NCI-H446 (cell line): ENCODE data around the gene MED29.

Experiments
- DNase-seq, 2 experiments: peaks; one replicate each; lab custom pipeline; 2025; lab: John Stamatoyannopoulos, UW

MED29 gene

DNA sequence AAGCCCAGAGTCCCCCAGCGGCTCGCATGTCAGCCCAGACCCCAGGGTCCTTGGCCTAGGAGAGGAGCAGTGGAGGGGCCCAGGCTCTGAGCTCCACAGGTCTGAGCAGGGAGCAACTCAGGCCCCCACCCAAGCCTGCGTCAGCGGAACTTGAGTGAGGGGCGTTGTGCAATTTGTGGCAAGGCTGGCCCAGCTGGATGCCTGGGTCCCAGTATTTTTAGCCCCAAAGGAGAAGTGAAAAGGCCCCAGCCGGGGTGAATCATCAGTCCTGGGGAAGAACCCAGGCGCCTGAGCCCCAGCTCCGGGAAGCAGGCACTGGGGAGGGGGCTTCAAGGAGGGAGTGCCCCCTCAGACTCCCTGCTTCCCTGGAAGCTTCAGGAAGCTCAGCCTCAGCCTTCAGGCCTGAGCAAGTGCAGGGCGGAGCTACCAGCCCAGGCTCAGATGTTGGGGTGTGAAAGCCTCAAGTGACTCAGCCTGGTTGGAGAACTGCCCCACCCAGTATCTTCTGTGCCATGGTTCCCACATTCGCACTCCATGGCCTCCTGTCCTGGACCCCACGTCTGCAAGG is 7.2 kb downstream of the MED29 start:
- DNase-seq: no peak

DNA sequence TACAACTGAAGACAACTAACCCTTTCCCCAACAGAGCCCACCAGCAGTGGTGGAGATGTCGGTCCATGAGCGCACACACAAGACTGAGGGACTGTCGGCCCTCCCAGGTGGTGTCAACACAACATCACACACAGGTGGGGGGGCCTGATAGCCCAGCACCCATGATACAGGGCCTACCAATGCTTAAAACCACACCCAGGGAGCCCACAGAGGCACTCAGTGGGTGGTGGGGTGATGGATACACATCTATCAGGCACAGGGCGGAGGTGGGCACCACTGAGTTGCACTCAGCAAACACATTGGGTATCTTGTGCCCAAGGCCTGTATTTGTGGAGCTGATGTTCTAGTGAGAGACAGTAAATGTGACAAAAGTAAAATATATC is 8.5 kb downstream of the MED29 start:
- no peak for DNase-seq

DNA sequence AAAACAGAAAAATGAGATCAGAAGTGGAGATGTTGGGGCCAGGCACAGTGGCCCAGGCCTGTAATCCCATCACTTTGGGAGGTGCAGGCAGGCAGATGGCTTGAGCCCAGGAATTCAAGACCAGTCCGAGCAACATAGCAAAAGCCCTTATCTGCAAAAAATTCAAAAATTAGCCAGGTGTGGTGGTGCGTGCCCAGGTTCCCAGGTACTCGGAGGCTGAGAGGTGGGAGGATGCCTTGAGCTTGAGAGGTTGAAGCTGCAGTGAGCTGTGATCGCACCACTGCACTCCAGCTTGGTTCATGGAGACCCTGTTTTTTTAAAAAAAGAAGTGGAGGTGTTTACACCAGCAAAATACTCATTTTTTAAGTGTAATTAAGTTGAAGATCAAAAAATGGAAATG is 8.9 kb downstream of the MED29 start:
- no peak for DNase-seq

DNA sequence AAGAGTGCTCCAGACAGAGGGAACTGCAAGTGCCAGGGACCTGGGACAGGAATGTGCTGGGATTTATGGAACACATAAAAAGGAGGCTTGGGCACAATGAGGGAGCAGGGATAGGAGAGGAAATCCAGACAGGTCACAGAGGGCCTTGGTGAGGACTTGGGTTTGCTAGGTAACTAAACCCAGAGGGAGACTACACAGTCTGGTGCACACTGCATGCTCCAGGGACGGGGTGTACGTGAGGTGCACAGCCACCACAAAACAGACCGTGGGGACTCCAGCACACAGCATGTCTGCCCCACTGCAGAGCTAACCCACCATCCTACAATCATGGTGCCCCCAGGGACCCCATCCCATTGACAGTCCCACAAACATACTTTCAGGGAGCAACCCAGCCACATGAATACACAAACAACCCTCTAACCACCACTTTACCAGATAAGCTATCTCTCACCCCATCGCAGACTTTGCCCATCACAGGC is 9.9 kb downstream of the MED29 start:
- DNase-seq: no peak

DNA sequence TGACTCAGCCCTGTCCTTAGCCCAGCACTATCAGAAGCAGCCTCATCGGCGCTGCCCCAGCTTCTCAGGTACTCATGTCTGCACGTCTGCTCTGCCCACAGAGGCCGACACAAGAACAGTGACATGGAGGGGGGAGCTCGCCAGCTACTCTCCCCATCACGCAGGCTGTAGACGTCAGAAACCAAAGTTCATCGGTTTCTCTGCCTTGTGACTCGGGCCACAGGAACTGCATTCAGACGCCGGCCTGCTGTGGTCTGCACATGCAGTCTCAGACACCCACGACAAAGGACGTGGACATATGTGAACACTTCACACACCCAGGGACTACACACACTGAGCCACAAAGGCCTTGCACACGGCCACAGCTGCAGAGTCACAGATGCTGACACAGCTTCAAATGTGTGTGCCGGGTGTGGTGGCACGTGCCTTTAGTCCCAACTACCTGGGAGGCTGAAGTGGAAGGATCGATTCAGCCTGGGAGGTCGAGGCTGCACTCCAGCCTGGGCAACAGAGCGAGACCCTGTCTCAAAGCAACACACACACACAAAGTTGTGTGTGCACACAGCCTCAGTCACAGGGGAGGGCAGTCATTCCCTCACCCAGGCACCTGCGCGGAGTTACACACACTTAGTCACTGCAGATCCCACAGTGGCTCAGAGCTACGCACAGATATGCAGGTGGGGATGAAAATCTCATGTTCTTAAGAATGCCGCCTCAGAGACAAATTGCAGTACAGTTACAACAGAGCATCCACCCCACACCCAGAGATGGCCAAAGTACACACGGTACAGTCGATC is 10.6 kb downstream of the MED29 start:
- no peak for DNase-seq

DNA sequence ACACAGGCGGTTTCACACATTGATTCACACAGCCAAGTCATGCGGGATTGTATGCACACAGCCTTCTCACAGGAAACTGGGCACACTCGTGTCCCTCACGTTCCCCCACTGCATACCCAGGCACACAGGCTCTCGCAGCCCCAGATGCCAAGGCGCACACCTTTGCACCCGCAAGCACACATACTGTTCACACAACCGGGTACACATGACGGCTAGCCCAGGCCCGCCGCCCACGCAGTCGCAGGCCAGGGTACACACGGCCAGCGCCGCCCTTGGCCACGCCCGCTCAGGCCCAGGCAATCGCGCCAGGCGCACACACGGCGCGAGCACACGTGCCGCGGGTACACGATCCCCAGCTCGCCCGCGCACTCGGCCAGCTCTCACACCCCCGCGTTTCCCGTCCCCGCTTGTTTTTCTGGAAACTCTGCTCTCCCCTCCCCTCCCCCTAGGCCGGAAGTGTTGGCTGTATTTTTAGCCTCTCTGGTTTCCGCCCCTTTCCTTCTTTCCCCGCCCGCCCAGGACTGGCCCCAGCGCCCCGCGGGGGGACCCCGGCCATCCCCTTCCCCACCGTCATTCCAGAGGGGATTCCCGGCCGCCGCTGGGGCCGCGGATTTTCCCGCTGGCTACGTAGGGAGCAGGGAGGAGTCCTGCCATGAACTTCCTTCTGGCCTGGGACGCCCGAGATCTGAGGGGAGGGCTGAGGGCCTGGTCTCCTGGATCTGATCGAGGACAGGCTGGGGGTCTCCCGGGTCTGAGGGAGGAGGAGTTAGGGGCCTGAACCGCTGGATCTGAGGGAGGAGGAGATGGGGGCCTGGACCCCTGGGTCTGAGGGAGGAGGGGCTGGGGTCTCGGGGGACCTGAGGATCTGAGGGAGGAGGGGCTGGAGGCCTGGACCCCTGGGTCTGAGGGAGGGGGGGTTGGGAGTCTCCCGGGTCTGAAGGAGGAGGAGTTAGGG is 11.4 kb downstream of the MED29 start:
- DNase-seq: peak in 1 of 2 experiments; percentile 15

DNA sequence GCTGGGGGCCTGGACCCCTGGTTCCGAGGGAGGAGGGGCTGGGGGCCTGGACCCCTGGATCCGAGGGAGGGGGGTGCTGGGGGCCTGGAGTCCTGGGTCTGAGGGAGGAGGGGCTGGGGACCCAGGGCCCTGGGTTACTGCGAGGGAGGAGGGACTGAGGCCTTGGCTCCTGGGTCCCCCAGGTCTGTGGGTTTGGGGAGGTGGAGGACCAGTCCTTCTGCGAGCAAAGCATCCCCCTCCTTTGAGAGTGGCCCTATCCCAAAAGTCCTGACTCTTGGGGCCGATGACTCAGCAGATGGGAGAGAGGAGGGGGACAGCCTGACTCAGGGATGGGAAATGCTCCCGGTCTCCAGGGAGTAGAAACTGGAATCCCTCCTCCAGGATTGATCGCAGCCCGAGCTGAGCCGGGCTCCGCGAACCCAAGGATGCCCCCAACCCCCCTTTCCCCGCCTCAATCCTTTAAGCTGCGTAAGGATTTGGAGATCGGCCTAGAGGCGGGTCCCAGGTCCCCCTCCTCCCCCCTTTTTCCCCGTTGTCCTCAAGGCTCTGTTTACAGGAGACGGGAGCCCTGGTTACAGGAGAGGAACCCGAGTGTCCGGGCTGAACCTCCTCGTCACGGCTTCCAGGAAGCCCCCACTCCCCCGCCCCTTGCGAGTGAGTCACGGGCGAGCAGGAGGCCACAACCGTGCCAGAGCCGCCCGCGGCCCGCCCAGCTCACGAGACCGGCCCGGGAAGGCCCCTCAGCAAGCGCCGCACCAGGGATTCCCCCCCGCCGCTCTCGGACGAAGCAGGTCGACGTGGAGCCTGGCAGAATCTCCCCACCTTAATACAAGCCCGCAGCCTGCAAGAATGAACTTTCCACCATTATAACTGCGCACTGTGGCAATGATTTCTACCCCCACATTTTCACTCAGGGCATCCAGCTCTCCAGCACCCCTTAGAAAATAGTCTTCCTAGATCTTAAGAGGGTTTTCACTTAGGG is 12.4 kb downstream of the MED29 start:
- no peak for DNase-seq

DNA sequence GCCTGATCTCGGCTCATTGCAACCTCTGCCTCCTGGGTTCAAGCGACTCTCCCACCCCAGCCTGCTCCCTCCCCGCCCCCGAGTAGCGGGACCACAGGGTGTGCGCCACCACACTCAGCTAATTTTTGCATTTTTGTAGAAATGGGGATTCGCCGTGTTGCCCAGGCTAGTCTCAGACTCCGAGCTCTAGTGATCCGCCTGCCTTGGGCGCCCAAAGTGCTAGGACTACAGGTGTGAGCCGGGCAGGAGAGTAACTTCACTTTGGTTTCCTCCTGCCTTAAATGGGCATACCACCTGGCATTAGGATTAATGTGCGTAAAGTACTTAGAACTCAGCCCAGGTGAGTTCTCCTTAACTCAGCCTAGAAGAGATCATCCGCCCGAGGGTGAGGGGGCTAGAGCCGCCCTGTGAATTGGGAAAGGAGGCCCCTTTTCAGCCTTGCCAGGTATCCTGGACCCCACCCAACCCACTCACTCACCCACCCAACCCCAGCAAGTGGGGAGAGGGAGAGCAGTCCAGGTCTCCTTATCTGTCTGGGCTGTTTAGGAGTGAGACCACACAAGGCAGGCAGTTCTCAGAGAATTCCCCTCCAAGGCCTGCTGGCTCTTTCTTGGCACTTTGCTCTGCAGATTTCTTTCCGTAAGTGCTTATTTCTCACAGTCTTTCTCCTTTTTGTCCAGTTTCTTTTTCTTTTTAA is 14.2 kb downstream of the MED29 start:
- no peak for DNase-seq

DNA sequence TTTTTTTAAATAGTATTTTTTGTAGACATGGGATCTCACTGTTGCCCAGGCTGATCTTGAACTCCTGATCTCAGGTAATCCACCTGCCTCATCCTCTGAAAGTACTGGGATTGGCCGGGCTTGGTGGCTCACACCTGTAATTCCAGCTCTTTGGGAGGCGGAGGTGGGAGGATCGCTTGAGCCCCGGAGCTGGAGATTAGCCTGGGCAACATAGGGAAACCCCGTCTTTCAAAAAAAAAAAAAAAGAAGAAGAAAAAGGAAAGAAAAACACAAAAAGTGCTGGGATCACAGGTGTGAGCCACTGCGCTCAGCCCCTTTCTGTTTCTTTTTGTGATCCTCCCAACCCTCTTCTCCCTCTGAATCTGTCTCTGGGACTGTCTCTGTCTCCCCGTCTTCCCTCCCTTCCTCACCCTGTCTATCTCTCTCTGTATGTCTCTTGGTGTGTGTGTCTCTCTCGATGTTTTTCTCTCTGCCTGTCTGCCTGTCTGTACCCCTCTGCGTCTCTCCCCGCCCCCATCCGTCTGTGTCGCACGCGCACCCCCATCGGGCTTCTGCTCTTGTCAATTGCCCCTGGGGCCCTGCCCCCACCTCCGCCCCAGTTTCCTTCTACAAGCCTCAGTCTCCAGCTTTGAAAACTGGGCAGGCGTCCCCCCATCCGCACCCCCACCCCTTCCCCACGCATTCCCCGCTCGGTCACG is 14.9 kb downstream of the MED29 start:
- no peak for DNase-seq

DNA sequence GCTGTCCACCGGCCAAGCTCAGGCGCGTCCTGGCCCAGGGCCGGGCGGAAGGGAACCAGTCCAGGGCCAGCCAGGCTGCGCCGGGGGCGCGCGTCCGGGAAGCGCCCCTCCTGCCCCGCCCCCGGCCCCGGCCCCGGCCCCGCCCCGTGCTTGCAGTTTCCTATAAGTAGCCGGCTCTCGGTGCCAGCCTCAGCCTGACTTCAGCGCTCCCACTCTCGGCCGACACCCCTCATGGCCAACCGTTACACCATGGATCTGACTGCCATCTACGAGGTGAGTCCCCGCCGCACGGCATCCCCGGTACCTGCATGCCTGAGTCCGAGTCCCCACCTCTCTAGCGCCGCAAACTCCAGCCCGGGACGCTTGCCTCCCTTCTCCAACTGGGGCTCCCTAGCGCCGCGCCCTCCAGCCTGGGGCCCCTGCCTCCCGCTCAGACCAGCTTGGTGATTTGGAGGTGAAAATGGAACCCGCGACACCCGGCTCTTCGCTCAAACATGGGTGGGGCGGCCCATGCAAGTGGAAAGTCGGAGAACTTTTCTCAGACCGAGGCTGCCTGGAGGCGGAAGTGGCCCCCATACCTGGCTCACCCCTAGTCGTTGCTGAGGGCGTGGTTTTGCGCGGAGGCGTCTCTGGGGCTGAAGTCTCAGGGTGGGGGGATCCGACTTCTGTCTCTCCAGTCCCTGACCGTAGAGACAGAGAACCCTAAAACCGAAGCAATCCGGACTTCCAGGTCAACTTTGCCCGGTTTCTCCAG is 15.7 kb downstream of the MED29 start, which contains the start of gene ZFP36:
Gene ZFP36, plus strand, starts transcription at position 192 of the 754 bp plus-strand sequence. Its CDS starts 58 bp downstream, at position 250.
- peak; percentile 60 to 87 for DNase-seq

DNA sequence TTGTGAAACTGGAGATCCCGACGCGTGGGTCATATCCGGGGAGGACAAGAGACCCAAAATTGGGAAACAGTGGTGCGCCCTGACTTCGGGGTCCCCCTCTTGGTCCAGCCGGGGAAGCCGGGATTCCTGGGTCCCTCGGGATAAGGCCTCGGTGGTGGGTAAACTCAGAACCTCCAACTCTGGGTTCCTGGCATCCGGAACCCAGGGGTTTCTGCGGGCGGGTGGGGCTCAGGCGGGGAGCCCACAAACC is 16.2 kb downstream of the MED29 start:
- DNase-seq: no peak

DNA sequence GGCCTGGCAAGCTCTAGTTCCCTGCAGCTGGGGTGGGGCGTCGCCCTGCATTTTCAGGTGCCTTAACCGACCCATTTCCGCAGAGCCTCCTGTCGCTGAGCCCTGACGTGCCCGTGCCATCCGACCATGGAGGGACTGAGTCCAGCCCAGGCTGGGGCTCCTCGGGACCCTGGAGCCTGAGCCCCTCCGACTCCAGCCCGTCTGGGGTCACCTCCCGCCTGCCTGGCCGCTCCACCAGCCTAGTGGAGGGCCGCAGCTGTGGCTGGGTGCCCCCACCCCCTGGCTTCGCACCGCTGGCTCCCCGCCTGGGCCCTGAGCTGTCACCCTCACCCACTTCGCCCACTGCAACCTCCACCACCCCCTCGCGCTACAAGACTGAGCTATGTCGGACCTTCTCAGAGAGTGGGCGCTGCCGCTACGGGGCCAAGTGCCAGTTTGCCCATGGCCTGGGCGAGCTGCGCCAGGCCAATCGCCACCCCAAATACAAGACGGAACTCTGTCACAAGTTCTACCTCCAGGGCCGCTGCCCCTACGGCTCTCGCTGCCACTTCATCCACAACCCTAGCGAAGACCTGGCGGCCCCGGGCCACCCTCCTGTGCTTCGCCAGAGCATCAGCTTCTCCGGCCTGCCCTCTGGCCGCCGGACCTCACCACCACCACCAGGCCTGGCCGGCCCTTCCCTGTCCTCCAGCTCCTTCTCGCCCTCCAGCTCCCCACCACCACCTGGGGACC is 16.6 kb downstream of the MED29 start:
- no peak for DNase-seq

DNA sequence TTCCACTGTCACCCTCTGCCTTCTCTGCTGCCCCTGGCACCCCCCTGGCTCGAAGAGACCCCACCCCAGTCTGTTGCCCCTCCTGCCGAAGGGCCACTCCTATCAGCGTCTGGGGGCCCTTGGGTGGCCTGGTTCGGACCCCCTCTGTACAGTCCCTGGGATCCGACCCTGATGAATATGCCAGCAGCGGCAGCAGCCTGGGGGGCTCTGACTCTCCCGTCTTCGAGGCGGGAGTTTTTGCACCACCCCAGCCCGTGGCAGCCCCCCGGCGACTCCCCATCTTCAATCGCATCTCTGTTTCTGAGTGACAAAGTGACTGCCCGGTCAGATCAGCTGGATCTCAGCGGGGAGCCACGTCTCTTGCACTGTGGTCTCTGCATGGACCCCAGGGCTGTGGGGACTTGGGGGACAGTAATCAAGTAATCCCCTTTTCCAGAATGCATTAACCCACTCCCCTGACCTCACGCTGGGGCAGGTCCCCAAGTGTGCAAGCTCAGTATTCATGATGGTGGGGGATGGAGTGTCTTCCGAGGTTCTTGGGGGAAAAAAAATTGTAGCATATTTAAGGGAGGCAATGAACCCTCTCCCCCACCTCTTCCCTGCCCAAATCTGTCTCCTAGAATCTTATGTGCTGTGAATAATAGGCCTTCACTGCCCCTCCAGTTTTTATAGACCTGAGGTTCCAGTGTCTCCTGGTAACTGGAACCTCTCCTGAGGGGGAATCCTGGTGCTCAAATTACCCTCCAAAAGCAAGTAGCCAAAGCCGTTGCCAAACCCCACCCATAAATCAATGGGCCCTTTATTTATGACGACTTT is 17.4 kb downstream of the MED29 start:
- DNase-seq: no peak

DNA sequence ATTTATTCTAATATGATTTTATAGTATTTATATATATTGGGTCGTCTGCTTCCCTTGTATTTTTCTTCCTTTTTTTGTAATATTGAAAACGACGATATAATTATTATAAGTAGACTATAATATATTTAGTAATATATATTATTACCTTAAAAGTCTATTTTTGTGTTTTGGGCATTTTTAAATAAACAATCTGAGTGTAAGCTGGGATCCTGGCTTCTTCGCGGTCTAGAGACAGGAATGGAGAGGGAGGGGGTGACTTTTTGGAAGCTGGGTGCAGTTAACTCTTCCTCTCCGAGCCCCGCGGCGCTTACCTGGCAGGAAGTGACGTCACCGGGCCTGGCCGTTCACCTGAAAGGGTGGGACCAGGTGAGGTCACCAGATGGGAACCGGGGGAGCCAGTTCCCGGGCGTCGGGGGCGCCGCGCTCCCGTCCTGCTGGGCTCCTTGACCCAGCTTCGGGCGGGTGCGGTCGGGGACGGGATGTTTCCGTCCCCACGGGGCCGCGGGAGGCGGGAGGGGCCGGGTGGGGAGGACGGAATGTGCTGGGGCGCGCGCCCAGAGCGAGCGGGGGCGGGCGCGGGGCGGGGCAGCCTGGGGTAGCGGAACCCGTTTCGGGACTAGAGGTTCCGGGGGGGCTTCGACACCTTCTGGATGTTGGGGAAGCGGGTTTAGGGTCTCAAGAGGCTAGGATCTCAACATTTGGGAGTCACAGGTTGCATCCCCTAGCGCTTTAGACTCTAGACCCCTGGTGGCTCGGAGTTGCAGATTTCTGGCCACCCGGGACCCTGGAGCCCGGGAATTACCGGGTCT is 18.2 kb downstream of the MED29 start:
- DNase-seq: peak in 1 of 2 experiments; percentile 49

DNA sequence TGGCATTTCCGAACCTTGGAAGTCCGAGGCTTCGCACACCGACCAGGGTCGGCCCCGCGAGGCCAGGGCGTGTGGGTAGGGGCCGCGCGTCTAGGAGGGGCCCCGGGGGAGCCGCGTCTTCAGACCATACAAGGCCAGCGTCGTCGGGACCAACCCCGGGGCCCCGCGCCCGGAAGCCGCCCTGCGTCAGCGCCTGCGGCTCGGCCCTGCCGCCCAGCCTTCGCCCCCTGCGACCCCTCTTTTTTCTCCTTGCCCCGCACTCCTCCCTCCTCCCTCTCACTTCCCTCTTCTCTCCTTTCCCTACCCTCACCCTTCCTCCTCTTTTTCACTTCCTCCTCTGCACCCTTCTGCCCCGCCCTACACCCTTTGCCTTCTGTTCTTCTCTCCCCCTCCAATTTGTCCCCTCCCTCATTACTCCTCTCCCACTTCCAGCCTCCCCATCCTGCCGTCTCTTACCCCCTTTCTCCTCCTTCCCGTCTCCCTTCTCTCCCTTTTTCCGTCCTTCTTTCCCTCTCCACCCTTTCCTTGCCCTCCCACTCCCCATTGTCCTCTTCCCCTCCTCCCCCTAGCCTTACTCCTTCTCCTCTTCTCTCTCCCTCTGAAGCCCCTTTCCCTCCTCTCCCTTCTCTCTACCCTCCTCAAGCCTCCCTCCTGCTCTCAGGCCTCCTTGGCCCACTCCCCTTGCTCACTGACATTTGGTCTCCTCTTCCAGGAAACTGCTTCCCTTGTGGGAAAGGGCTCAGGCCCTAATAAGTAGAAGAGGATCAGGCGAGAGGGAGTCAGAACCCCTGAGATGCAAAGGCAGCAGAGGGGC is 19.0 kb downstream of the MED29 start:
- peak in 1 of 2 experiments; percentile 49 for DNase-seq

DNA sequence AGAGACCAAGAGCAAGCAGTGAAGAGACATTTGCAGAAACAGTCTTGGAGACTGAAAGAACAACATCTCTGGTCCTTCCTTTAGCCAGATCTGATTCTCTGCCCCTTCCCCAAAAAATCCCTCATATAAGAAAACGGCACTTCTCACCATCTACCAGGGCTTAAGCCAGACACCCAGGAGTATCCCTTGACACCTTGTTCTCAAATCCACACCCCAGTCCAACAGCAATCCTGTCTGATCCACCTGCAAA is 19.6 kb downstream of the MED29 start:
- DNase-seq: no peak
